WTC11 (cell line): ENCODE results near the gene ACSL5. TPM values are rescaled to one million over a fixed set of nuclear protein-coding genes. Genes with fewer than 3 reads are reported as not detected.

ENCODE experiments used
- ATAC-seq: fragments of 200-7000 bp; cut with Tn5 transposase; 2 replicates; pipeline ENCODE4 v1.10.0; 2021; ENCODE audit warnings: mild to moderate bottlenecking, moderate library complexity
- CTCF ChIA-PET: fragments of 300-600 bp; sonication (Branson Sonifier 250); formaldehyde crosslinking; loops from one replicate; lab custom pipeline; 2021; ENCODE audit warnings: antibody characterized with exemption; lab: Charles Lee
- POLR2A ChIA-PET: fragments of 350-600 bp; sonication (Branson Sonifier 250); formaldehyde crosslinking; loops from one replicate; lab custom pipeline; 2021; ENCODE audit warnings: antibody characterized with exemption; lab: Charles Lee
- DNase-seq: peaks from one replicate; pipeline ENCODE4 v3.0.0; 2021; ENCODE audit warnings: low spot score
- H3K27ac Mint-ChIP-seq: 2 replicates; pipeline ENCODE4 v1.8.0; 2021; ENCODE audit warnings: mixed read lengths
- H3K27me3 Mint-ChIP-seq: 2 replicates; pipeline ENCODE4 v1.8.0; 2021; ENCODE audit warnings: low read depth, mild to moderate bottlenecking, moderate library complexity, mixed read lengths
- H3K36me3 Mint-ChIP-seq: 2 replicates; pipeline ENCODE4 v1.8.0; 2021; ENCODE audit warnings: mixed read lengths
- H3K4me1 Mint-ChIP-seq: 2 replicates; pipeline ENCODE4 v1.8.0; 2022; ENCODE audit warnings: mixed read lengths
- H3K4me3 Mint-ChIP-seq: 2 replicates; pipeline ENCODE4 v1.8.0; 2021; ENCODE audit warnings: mild to moderate bottlenecking, moderate library complexity, mixed read lengths
- H3K9me3 Mint-ChIP-seq: 2 replicates; pipeline ENCODE4 v1.8.0; 2021; ENCODE audit warnings: mixed read lengths
- AFF4 ChIP-seq: sonication (generic); formaldehyde crosslinking; IDR thresholded peaks from 2 replicates; pipeline ENCODE4 v1.8.1; 2023; ENCODE audit warnings: mild to moderate bottlenecking, missing genetic modification reagents, borderline replicate concordance
- E2F1 ChIP-seq: sonication (generic); formaldehyde crosslinking; IDR thresholded peaks from 2 replicates; pipeline ENCODE4 v1.8.0; 2022; ENCODE audit warnings: mild to moderate bottlenecking, missing genetic modification reagents
- EMX1 ChIP-seq: fragments of 250-450 bp; sonication (Bioruptor Pico); IDR thresholded peaks from 2 replicates; pipeline ENCODE4 v1.8.0; 2021; ENCODE audit warnings: mild to moderate bottlenecking
- FOXJ3 ChIP-seq: sonication (generic); formaldehyde crosslinking; IDR thresholded peaks from 2 replicates; pipeline ENCODE4 v1.9.0; 2021; ENCODE audit warnings: missing genetic modification reagents, mild to moderate bottlenecking, borderline replicate concordance
- FOXP1 ChIP-seq: sonication (generic); formaldehyde crosslinking; IDR thresholded peaks from 2 replicates; pipeline ENCODE4 v1.8.0; 2022; ENCODE audit warnings: missing genetic modification reagents, mild to moderate bottlenecking, moderate library complexity, borderline replicate concordance
- GABPB1 ChIP-seq: sonication (generic); formaldehyde crosslinking; IDR thresholded peaks from 2 replicates; pipeline ENCODE4 v1.8.1; 2023; ENCODE audit warnings: mild to moderate bottlenecking, missing genetic modification reagents
- KAT7 ChIP-seq: sonication (generic); formaldehyde crosslinking; IDR thresholded peaks from 2 replicates; pipeline ENCODE4 v1.8.1; 2023; ENCODE audit warnings: missing genetic modification reagents, mild to moderate bottlenecking, borderline replicate concordance
- PRRX2 ChIP-seq: fragments of 250-450 bp; sonication (Bioruptor Pico); IDR thresholded peaks from 2 replicates; pipeline ENCODE4 v1.8.0; 2021; ENCODE audit warnings: mild to moderate bottlenecking
- USF1 ChIP-seq: sonication (generic); formaldehyde crosslinking; IDR thresholded peaks from 2 replicates; pipeline ENCODE4 v1.8.0; 2022; ENCODE audit warnings: mild to moderate bottlenecking, missing genetic modification reagents
- ZNF396 ChIP-seq: fragments of 250-450 bp; sonication (Bioruptor Pico); IDR thresholded peaks from 2 replicates; pipeline ENCODE4 v1.8.0; 2021; ENCODE audit warnings: mild to moderate bottlenecking, moderate library complexity, borderline replicate concordance
- ZNF671 ChIP-seq: fragments of 250-450 bp; sonication (Bioruptor Pico); IDR thresholded peaks from 2 replicates; pipeline ENCODE4 v1.8.0; 2021; ENCODE audit warnings: mild to moderate bottlenecking
- total RNA-seq: library from RNA; stranded (reverse); gene quantifications from 3 replicates; pipeline ENCODE4 v1.2.3, GENCODE V29; 2021
- TF ChIP-seq, protein P1 (sequence below): sonication (generic); formaldehyde crosslinking; IDR thresholded peaks from 2 replicates; pipeline ENCODE4 v1.8.1; 2023; ENCODE audit warnings: mild to moderate bottlenecking, missing genetic modification reagents
- TF ChIP-seq, protein P2 (sequence below): sonication (generic); formaldehyde crosslinking; IDR thresholded peaks from 2 replicates; pipeline ENCODE4 v1.8.1; 2022; ENCODE audit warnings: low read depth, mild to moderate bottlenecking, moderate library complexity, missing genetic modification reagents, borderline replicate concordance
- TF ChIP-seq, protein P3 (sequence below): fragments of 250-450 bp; sonication (Bioruptor Pico); IDR thresholded peaks from 2 replicates; pipeline ENCODE4 v1.9.0; 2021; ENCODE audit warnings: mild to moderate bottlenecking
- TF ChIP-seq, protein P4 (sequence below): sonication (generic); formaldehyde crosslinking; IDR thresholded peaks from 2 replicates; pipeline ENCODE4 v1.8.0; 2022; ENCODE audit warnings: mild to moderate bottlenecking, missing genetic modification reagents

The ACSL5 gene
- total RNA-seq, 1 experiment from 2014 or later, result 0.22 TPM

DNA sequence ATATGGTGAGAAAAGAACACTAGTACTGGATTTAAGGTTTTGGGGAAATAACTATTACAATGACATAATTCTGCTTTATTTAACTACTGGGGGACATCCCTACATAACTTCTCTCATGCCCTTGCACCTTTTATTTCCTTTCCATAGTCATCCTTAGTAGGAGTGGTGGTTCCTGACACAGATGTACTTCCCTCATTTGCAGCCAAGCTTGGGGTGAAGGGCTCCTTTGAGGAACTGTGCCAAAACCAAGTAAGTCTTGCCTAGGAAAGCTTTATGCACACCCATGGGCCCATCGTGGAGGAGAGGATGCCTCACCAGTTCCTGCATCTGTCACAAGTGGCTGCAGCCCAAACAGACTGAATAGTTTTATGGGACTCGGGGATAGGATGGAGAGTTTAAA lies 52.2 kb downstream of the ACSL5 start:
- Mint-ChIP-seq H3K4me1 (no peaks in the 10 kb centered on the region), H3K4me3 (no peak overlapping the region), H3K36me3 (peaks cover 4% of the 10 kb centered on the region; the same call in 1 of the 2 replicates), H3K27me3 (no peaks in the 10 kb centered on the region), H3K9me3 (no peaks in the 10 kb centered on the region), H3K27ac (no peak overlapping the region)
- no peak for TF ChIP-seq USF1 (CRISPR knock-in tag)
- ChIA-PET POLR2A (no interaction called here), CTCF (interaction anchor here (0.7 to 1.6 kb wide), 2 partner anchors 9 to 25 kb away, joined by 4 to 8 read pairs; no protein-coding TSS in a partner anchor)
- ATAC-seq, result no peak
- DNase-seq, result no peak

GRCh38 chr10:112429147-112429546 lies 55.2 kb downstream of the ACSL5 start:
- Mint-ChIP-seq H3K9me3 (no peaks in the 10 kb centered on the region), H3K4me1 (no peaks in the 10 kb centered on the region), H3K4me3 (no peak overlapping the region), H3K27me3 (no peaks in the 10 kb centered on the region), H3K27ac (peak overlapping the region; percentile 78), H3K36me3 (peaks cover 22% of the 10 kb centered on the region)
- TF ChIP-seq PRRX2 (CRISPR knock-in tag) (no peak), KAT7 (CRISPR knock-in tag) (no peak), EMX1 (CRISPR knock-in tag) (no peak), ZNF396 (CRISPR knock-in tag) (no peak), FOXP1 (CRISPR knock-in tag) (no peak), E2F1 (CRISPR knock-in tag) (no peak), GABPB1 (CRISPR knock-in tag) (no peak), ZNF671 (CRISPR knock-in tag) (no peak), FOXJ3 (CRISPR knock-in tag) (no peak), AFF4 (CRISPR knock-in tag) (no peak)
- TF ChIP-seq, protein P1, sequence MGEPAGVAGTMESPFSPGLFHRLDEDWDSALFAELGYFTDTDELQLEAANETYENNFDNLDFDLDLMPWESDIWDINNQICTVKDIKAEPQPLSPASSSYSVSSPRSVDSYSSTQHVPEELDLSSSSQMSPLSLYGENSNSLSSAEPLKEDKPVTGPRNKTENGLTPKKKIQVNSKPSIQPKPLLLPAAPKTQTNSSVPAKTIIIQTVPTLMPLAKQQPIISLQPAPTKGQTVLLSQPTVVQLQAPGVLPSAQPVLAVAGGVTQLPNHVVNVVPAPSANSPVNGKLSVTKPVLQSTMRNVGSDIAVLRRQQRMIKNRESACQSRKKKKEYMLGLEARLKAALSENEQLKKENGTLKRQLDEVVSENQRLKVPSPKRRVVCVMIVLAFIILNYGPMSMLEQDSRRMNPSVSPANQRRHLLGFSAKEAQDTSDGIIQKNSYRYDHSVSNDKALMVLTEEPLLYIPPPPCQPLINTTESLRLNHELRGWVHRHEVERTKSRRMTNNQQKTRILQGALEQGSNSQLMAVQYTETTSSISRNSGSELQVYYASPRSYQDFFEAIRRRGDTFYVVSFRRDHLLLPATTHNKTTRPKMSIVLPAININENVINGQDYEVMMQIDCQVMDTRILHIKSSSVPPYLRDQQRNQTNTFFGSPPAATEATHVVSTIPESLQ (CRISPR knock-in tag), result no peak
- TF ChIP-seq, protein P2, sequence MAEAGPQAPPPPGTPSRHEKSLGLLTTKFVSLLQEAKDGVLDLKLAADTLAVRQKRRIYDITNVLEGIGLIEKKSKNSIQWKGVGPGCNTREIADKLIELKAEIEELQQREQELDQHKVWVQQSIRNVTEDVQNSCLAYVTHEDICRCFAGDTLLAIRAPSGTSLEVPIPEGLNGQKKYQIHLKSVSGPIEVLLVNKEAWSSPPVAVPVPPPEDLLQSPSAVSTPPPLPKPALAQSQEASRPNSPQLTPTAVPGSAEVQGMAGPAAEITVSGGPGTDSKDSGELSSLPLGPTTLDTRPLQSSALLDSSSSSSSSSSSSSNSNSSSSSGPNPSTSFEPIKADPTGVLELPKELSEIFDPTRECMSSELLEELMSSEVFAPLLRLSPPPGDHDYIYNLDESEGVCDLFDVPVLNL (CRISPR knock-in tag), result no peak
- TF ChIP-seq, protein P3, sequence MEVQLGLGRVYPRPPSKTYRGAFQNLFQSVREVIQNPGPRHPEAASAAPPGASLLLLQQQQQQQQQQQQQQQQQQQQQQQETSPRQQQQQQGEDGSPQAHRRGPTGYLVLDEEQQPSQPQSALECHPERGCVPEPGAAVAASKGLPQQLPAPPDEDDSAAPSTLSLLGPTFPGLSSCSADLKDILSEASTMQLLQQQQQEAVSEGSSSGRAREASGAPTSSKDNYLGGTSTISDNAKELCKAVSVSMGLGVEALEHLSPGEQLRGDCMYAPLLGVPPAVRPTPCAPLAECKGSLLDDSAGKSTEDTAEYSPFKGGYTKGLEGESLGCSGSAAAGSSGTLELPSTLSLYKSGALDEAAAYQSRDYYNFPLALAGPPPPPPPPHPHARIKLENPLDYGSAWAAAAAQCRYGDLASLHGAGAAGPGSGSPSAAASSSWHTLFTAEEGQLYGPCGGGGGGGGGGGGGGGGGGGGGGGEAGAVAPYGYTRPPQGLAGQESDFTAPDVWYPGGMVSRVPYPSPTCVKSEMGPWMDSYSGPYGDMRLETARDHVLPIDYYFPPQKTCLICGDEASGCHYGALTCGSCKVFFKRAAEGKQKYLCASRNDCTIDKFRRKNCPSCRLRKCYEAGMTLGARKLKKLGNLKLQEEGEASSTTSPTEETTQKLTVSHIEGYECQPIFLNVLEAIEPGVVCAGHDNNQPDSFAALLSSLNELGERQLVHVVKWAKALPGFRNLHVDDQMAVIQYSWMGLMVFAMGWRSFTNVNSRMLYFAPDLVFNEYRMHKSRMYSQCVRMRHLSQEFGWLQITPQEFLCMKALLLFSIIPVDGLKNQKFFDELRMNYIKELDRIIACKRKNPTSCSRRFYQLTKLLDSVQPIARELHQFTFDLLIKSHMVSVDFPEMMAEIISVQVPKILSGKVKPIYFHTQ (CRISPR knock-in tag), result no peak
- TF ChIP-seq, protein P4, sequence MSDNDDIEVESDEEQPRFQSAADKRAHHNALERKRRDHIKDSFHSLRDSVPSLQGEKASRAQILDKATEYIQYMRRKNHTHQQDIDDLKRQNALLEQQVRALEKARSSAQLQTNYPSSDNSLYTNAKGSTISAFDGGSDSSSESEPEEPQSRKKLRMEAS (CRISPR knock-in tag), result no peak
- ATAC-seq (no peak), DNase-seq (no peak)
- ChIA-PET CTCF (no interaction called here), POLR2A (interaction anchor here (1.0 kb wide), 1 partner anchor 47 kb away, joined by 3 read pairs; no protein-coding TSS in a partner anchor)
